ENCODE results near the gene KLKB1.
"Not testable (repeated sequence)": the region's sequence is repeated elsewhere in the genome, so short reads cannot be mapped to it uniquely, and the experiment has no call there.

KLKB1 gene

DNA sequence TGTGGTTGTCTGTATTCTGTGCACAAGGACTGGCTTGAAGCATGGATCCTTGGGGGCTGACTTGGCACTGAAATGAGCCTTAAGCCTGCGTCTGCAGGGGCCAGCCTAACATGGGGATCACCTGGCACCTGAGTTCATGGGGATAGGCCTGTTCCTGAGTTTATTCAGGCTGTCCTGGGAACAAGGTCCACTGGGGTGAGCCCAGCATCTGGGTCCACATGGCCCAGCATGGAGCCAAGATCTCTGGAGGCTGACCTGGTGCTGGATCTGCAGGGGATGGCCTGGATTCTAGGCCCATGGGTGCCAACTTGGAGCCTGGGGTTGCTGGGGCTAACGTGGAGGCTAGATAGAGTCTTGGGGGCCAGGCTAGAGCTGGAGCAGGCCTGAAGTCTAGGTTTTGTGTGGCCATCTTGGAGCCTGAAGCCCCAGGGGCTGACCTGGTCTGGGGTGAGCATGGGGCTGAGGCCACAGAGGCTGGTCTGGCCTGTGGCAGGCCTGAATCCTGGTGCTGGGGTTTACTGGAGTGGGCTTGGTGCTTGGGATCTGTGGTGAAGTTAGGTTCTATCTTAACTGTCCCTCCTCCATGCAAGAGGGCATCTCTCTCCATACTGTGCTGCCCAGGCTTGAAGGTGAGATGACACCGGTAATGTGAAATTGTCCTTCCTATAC, 652 bp upstream of the KLKB1 start:
- DNase-seq (ENCODE audit: low read depth in 2 of 2) = no peak

DNA sequence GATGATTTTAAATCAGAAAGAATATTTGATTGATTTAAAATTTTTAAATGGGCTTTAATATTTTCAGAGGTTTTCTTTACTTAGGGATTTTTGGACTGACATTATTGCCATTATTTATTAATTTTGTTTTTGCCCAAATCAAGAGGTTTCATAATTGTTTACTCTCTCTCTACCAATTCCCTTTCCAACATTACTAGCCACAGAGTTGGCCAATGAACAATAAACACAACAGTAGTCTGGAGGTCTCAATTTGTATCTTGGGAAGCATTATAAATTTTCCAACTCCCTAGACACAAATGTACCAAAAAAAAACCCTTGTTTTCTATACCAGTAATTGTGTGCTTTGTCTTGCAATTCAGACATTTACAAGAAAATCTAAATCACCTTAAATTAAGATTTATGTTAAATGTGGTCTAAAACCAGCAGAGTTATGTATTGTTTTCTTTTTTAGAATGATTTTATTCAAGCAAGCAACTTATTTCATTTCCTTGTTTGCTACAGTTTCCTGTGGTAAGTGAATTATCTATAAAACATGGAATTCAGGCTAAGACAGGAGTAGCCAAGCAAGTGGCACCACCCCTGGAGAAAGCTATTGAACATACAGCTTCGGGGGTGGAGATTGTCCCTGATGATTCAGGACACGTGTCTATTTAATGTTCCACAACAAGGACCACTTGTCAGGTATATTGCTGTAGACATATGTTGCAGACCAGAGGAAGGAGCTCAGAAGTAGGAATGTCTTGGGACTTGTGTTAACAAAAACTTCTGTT, 622 bp downstream of the KLKB1 start:
- no peak for DNase-seq (ENCODE audit: low read depth in 2 of 2)

DNA sequence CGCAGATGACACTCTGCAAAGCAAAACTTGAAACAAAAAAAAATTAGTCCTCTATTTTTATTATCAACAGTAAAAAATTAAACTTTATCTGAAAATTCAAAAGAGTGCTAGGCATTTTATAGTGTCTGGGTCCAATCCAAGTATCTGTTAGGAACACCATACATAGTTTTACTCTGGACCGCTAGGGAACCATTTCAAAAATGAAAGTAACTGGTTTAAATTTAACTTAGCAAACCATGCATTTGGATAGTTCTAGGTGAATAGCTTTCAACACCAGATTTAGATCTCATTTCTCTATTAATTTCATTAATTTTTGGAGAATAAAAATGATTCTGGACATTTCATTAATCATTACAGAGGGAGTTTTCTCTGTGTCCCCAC, 1.2 kb downstream of the KLKB1 start:
- no peak for DNase-seq (ENCODE audit: low read depth in 2 of 2)

DNA sequence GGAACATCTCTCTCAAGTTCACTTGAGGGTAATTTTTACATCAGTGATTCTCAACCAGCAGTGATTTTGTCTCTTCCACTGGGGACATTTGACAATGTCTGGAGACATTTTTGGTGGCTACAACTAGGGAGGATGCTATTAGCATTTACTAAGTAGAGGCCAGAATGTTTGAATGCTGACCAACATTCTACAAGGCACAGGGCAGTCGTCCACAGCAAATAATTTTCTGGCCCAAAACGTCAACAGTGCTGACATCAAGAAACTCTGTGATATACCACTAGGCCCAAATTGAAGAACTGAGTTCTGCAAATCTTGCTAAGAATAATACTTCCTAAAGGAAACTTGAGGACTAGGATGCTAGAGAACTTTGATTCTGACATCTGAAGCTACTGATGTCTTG, 7.1 kb downstream of the KLKB1 start:
- no peak for DNase-seq (ENCODE audit: low read depth in 2 of 2)

DNA sequence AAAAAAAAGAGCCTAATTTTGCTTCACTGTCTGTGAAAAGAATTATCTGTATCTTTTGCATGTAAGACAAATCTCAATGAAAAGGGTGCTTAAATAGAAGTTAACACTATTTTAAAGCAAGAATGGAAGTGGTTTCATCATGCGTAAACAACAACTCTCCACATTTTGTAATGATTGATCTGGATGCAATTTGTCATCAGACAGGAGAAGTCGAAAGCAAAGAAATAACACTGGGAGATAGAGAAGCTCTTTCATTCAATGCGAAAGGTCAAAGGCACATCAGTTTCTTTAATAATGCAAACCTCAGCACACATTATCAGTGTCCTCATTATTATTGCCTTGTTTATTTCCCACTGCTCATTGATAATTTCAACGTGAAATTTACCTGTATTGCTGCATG, 8.8 kb downstream of the KLKB1 start:
- DNase-seq (ENCODE audit: low read depth in 2 of 2) = no peak

- DNase-seq (ENCODE audit: low read depth in 2 of 2) = no peak
Observed at GRCh38 chr4:186240452-186240847, 13.1 kb downstream of the KLKB1 start.

DNA sequence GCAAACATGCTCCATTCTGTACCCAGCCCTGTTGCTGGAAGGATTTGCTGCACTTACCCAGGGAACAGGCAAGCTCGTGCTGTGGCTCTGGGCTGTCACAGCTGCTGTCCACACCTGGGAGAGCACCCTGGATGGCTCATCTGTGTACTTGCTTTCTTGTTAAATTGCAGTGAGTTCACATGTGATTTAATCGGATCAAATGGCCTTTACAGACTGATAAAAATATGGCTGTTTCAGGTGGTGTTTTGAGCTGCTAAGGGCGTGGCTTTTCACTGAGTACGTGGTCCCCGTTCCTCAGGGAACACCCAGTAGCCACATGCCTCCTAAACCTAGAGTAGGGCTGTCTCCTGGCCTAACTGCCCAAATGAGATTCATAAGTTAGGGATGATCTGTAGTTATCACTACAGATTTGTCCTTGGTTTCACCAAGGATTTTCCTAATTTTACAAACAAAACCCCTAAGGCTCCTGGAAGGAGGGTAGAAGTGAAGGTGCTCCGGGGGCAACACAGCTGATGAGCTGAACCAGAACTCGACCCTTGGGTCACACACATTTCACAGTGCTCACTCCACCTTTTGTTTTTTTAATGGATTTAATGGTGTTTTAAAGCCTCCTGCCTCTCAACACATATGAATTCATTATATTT, 13.7 kb downstream of the KLKB1 start:
- DNase-seq (ENCODE audit: low read depth in 2 of 2) = no peak

- no peak for DNase-seq (ENCODE audit: low read depth in 2 of 2)
Observed at GRCh38 chr4:186241616-186242015, 14.3 kb downstream of the KLKB1 start.

- DNase-seq (ENCODE audit: low read depth in 2 of 2) = not testable (repeated sequence)
Observed at GRCh38 chr4:186242031-186242430, 14.7 kb downstream of the KLKB1 start.

DNA sequence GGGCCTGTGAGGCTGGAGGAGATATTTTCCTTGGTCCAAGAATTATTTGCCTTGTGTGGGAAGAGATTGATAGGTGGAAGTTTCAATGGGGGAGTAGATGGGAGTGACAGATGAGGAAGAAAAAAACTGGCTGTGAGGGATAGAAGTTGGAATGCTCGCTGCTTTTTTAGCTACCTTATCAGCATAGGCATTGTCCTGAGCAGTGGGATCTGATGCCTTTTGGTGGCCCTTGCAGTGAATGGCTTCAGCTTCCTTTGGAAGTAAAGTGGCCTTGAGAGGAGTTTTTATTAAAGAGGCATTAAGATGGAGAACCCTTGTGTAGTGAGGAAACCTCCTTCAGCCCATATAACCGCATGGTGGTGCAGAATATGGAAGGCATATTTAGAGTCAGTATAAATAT, 16.0 kb downstream of the KLKB1 start:
- DNase-seq (ENCODE audit: low read depth in 2 of 2) = no peak

GRCh38 chr4:186244835-186245234, 17.5 kb downstream of the KLKB1 start:
- DNase-seq (ENCODE audit: low read depth in 2 of 2) = no peak

DNA sequence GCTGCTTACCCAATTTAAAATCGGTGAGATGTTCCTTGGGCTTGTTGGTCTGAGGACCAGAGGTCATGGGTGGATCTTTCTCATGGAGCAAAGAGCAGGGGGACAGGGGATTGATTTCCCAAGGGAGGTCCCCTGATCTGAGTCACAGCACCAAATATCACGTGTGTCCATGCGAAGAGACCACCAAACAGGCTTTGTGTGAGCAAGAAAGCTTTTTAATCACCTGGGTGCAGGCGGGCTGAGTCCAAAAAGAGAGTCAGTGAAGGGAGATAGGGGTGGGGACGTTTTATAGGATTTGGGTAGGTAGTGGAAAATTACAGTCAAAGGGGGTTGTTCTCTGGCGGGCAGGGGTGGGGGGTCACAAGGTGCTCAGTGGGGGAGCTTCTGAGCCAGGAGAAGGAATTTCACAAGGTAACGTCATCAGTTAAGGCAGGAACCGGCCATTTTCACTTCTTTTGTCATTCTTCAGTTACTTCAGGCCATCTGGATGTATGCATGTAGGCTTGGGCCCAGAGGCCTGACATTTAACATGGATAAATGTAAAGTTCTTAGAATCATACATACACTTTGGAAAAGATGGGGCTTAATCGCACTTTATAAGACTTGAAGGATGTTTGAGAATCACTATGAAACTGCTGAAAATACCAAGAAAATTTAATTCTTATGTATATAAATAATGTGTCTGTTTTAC, 19.9 kb downstream of the KLKB1 start:
- DNase-seq (ENCODE audit: low read depth in 2 of 2) = not testable (repeated sequence)

DNA sequence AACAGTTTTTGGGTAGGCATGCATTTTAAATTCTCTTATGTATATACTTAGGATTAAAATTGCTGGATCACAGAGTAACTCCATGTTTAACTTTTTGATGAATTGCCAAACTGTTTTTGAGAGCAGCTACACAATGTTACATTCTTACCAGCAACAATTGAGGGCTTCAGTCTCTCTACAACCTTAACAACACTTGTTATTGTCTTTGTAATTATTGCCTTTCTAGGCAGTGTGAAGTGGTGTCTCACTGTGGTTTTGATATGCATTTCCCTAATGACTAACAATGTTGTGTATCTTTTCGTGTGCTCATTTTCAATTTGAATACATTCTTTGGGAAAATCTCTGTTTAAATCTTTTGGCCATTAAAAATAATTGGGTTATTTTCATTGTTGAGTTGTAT, 21.3 kb downstream of the KLKB1 start:
- DNase-seq (ENCODE audit: low read depth in 2 of 2) = no peak

DNA sequence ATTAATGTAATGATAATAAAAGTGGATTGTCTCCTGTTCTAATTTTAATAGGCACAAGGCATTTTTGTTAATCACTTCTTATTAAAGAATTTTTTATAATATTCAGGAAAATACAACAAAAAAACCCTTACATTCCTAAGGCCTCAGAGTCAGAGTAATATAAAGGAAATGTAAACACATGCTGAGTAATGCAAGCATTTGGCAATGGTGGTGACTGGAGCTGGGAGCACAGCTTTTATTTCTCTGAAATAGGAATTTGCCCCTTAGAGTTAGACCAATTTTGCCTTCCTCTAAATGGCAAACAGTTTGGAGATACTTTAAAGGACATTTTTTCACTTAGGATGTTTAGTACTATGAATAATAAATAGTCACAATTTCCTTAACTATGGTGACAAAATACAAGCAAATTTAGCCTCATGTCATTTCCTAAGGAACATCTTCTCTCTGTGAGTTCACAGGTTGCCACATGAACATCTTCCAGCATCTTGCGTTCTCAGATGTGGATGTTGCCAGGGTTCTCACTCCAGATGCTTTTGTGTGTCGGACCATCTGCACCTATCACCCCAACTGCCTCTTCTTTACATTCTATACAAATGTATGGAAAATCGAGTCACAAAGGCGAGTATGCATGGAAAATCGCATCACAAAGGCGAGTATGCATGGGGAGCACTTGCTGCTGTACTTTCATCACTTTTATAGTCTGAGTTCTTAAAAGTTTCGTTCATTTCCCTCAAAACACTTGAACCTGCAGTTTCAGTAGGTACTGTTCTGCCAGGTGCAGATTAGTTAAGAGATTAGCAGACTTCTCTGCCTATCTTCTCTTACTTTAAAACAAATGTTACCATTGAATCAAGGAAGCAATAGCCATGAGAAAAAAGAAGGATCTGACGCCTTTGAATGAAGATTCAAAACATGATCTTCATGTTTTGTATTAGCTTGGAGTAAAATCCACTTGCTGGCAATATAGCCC, 22.8 kb downstream of the KLKB1 start:
- DNase-seq (ENCODE audit: low read depth in 2 of 2) = no peak

GRCh38 chr4:186250760-186251159, 23.5 kb downstream of the KLKB1 start:
- DNase-seq (ENCODE audit: low read depth in 2 of 2) = no peak

GRCh38 chr4:186255122-186255521, 27.8 kb downstream of the KLKB1 start:
- no peak for DNase-seq (ENCODE audit: low read depth in 2 of 2)

GRCh38 chr4:186258216-186258811, 31.0 kb downstream of the KLKB1 start:
- no peak for DNase-seq (ENCODE audit: low read depth in 2 of 2)

- no peak for DNase-seq (ENCODE audit: low read depth in 2 of 2)
Observed at GRCh38 chr4:186260117-186260503, 32.8 kb downstream of the KLKB1 start.

GRCh38 chr4:186260504-186261448, 33.5 kb downstream of the KLKB1 start:
- no peak for DNase-seq (ENCODE audit: low read depth in 2 of 2)

DNA sequence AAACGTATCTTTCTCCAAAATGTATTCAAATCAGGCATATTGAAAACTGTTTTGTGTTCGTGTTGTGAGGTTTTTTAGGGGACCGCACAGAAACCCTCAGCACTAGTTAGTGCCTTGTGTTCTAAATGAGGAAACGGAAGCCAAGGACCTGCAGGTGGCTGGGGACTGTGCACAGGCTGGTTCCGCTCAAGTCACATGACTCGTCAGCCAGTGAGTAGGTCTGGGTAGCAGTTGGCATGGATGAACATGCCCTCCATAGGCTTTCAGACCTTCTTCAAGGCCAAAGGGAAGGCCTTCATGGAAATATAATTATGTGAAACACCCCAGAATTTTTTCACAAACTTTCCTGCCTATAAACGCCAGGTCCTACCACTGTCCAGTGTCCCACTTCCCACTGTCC, 37.4 kb downstream of the KLKB1 start:
- DNase-seq (ENCODE audit: low read depth in 2 of 2) = no peak

Data from stimulated activated CD4-positive, alpha-beta T cell treated with anti-CD3 and anti-CD28 coated beads, Interleukin-1b, Interleukin-23, amount 100 ng/mL, for 4 hours (primary cell).